ENCODE measurements around the gene ABLIM3. TPM values are rescaled to one million over a fixed set of nuclear protein-coding genes. Genes with fewer than 3 reads are reported as not detected.

Gene ABLIM3
- total RNA-seq (ENCODE audit: low replicate concordance) = 7.8 and 8.0 TPM in 2 replicates
- long read RNA-seq, partial matches to known transcripts = 1 of 5 reads
- long read RNA-seq, other reads (novel, unspliced or antisense) = 4 of 5 reads

DNA sequence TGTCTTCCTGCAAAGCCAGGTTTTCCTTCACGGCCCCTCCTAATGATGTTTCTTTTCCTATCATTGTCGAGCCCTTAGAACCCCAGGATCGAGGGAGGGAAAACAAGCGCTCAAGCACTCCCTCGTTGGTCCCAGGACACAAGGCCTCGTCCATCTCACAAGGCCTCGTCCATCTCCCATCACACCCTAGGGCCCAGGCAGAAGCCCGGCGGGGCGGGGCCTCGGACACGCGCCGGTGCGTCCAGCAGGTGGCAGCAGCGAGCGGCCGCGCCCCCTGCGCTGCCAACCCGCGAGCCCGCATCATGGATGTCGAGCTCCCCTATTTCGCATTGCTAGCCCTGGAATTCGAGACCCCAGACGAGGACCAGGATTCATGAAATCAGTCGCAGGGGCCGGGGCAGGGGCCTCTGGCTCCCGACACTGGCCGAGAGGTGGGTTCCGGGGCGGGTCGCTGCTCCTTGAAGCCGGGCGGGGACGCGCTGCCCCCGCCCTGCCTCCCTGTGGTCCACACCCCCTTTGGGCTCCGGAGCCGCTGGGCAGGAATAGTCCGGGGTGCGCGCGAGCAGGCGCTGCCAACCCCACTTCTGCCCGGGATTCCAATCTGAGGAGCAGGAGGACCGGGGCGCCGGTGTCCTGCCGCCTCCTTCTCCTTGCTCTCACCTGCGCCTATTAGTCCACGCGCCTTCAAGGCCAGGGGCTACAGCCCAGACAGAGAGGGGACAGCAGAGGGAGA lies at the start of gene ABLIM3:
TSS of gene ABLIM3 (plus strand) at position 270 of the 733 bp plus-strand sequence. CDS start 603 bp downstream, outside the sequence.
- TF ChIP-seq, protein P1, sequence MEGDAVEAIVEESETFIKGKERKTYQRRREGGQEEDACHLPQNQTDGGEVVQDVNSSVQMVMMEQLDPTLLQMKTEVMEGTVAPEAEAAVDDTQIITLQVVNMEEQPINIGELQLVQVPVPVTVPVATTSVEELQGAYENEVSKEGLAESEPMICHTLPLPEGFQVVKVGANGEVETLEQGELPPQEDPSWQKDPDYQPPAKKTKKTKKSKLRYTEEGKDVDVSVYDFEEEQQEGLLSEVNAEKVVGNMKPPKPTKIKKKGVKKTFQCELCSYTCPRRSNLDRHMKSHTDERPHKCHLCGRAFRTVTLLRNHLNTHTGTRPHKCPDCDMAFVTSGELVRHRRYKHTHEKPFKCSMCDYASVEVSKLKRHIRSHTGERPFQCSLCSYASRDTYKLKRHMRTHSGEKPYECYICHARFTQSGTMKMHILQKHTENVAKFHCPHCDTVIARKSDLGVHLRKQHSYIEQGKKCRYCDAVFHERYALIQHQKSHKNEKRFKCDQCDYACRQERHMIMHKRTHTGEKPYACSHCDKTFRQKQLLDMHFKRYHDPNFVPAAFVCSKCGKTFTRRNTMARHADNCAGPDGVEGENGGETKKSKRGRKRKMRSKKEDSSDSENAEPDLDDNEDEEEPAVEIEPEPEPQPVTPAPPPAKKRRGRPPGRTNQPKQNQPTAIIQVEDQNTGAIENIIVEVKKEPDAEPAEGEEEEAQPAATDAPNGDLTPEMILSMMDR (conservative IDR thresholded peaks at IDR 0.05) = peak; percentile 98
- peaks cover 4% of the 10 kb centered on the region for H3K4me1 Mint-ChIP-seq (ENCODE audit: unreplicated experiment)
- H3K27ac Mint-ChIP-seq = peak within 1 kb of the TSS; percentile 54
- H3K9me3 Mint-ChIP-seq = no peaks in the 10 kb centered on the region
- peaks cover 45% of the 10 kb centered on the region for H3K27me3 Mint-ChIP-seq
- H3K4me3 Mint-ChIP-seq = peak within 1 kb of the TSS; percentile 84
- DNase-seq (ENCODE audit: extremely low spot score, unreplicated experiment) = peak; percentile 83
- H3K36me3 Mint-ChIP-seq = no peaks in the 10 kb centered on the region

DNA sequence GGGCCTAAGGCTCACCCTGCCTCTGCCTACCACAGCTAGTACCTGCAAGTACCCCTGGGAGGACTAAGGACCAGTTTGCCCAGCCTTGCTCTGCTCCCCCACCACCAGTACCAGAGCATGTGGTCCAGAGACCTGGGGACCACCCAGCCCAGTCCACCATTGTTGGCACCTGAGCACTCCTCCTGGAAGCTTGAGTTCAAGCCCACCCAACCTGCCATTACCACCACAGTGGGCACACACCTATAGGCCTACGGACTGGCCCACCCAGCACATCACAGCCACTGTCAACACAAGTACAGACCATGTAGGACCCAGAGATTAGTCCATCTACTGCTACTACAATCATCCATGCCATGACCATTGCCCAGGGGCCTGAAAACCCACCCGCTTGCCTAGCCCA lies 47.7 kb upstream of the ABLIM3 start:
- peaks cover 3% of the 10 kb centered on the region for H3K9me3 Mint-ChIP-seq
- no peak overlapping the region for H3K4me3 Mint-ChIP-seq
- H3K4me1 Mint-ChIP-seq (ENCODE audit: unreplicated experiment) = peaks cover 3% of the 10 kb centered on the region
- no peaks in the 10 kb centered on the region for H3K27me3 Mint-ChIP-seq
- no peak overlapping the region for H3K27ac Mint-ChIP-seq
- no peaks in the 10 kb centered on the region for H3K36me3 Mint-ChIP-seq
- TF ChIP-seq, protein P1 (conservative IDR thresholded peaks at IDR 0.05) = no peak
- no peak for DNase-seq (ENCODE audit: extremely low spot score, unreplicated experiment)

DNA sequence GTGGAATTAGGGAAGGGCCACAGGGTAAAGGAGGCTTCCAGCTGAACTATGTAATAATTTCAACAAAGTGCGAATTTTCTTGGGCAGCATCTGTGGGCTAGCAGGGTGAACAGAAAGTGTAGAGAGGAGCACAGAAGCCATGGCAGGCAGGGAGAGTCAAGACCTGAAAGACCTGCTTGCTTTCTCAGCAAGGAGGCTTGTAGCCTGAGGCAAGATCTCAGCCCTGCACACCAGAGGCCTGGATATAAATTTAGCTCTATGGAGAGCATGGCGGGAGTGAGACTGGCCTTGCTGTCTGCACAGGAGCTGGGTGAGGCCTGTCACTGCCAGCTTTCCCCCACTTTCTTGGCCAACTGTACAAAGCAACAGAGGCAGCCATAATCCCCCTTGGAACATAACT lies 46.3 kb upstream of the ABLIM3 start:
- H3K27ac Mint-ChIP-seq = peak overlapping the region; percentile 87

GRCh38 chr5:149099920-149100319 lies 41.4 kb upstream of the ABLIM3 start:
- H3K27ac Mint-ChIP-seq = no peak overlapping the region
- H3K4me1 Mint-ChIP-seq (ENCODE audit: unreplicated experiment) = peaks cover 2% of the 10 kb centered on the region
- peaks cover 4% of the 10 kb centered on the region for H3K27me3 Mint-ChIP-seq
- TF ChIP-seq, protein P1 (conservative IDR thresholded peaks at IDR 0.05) = no peak
- no peaks in the 10 kb centered on the region for H3K36me3 Mint-ChIP-seq
- H3K9me3 Mint-ChIP-seq = peaks cover 15% of the 10 kb centered on the region
- H3K4me3 Mint-ChIP-seq = no peak overlapping the region
- DNase-seq (ENCODE audit: extremely low spot score, unreplicated experiment) = no peak

More for the DNA sequence above, 46.3 kb upstream of the ABLIM3 start:
- Mint-ChIP-seq H3K27me3 (no peaks in the 10 kb centered on the region), H3K9me3 (peaks cover 10% of the 10 kb centered on the region), H3K4me1 (ENCODE audit: unreplicated experiment) (peaks cover 3% of the 10 kb centered on the region), H3K36me3 (no peaks in the 10 kb centered on the region), H3K4me3 (peak overlapping the region; percentile 26)
- no peak for DNase-seq (ENCODE audit: extremely low spot score, unreplicated experiment)
- TF ChIP-seq, protein P1 (conservative IDR thresholded peaks at IDR 0.05) = no peak

- Mint-ChIP-seq H3K27me3 (peaks cover 4% of the 10 kb centered on the region), H3K36me3 (no peaks in the 10 kb centered on the region), H3K9me3 (peaks cover 15% of the 10 kb centered on the region), H3K4me1 (ENCODE audit: unreplicated experiment) (no peaks in the 10 kb centered on the region), H3K27ac (no peak overlapping the region), H3K4me3 (no peak overlapping the region)
- DNase-seq (ENCODE audit: extremely low spot score, unreplicated experiment) = no peak
- TF ChIP-seq, protein P1 (conservative IDR thresholded peaks at IDR 0.05) = no peak
Observed at GRCh38 chr5:149100331-149100730, 41.0 kb upstream of the ABLIM3 start.
